GM19468 (cell line): Measurements from ENCODE around the gene NUTM2B.
"Not testable (repeated sequence)": the region's sequence is repeated elsewhere in the genome, so short reads cannot be mapped to it uniquely, and the experiment has no call there.

Experiments
- ATAC-seq: cut with Tn5 transposase; IDR thresholded peaks from one replicate; pipeline ENCODE4 v1.9.1; 2021; ENCODE audit warnings: mild to moderate bottlenecking, moderate library complexity, moderate number of reproducible peaks; ENCODE audit not compliant: unreplicated experiment; ENCODE audit errors: extremely low read depth

NUTM2B gene

GRCh38 chr10:79702927-79703326 is at the start of gene NUTM2B:
Gene NUTM2B, plus strand, starts transcription at chr10:79703227. Its CDS starts 383 bp downstream, at chr10:79703610.
- ATAC-seq = not testable (repeated sequence)

GRCh38 chr10:79663287-79663686 is 39.7 kb upstream of the NUTM2B start:
- not testable (repeated sequence) for ATAC-seq

GRCh38 chr10:79664686-79665085 is 38.3 kb upstream of the NUTM2B start:
- not testable (repeated sequence) for ATAC-seq

- ATAC-seq = not testable (repeated sequence)
Observed at GRCh38 chr10:79669248-79669788, 33.7 kb upstream of the NUTM2B start.

GRCh38 chr10:79674878-79675277 is 28.1 kb upstream of the NUTM2B start:
- not testable (repeated sequence) for ATAC-seq

GRCh38 chr10:79683026-79683883 is 19.8 kb upstream of the NUTM2B start:
- not testable (repeated sequence) for ATAC-seq

- not testable (repeated sequence) for ATAC-seq
Observed at GRCh38 chr10:79683884-79684720, 18.9 kb upstream of the NUTM2B start.

GRCh38 chr10:79685044-79685685 is 17.9 kb upstream of the NUTM2B start:
- peak; percentile 84 for ATAC-seq

- not testable (repeated sequence) for ATAC-seq
Observed at GRCh38 chr10:79686595-79686994, 16.4 kb upstream of the NUTM2B start.

- ATAC-seq = not testable (repeated sequence)
Observed at GRCh38 chr10:79687406-79688150, 15.4 kb upstream of the NUTM2B start.

GRCh38 chr10:79688798-79689197 is 14.2 kb upstream of the NUTM2B start:
- ATAC-seq = not testable (repeated sequence)

- ATAC-seq = not testable (repeated sequence)
Observed at GRCh38 chr10:79696596-79696995, 6.4 kb upstream of the NUTM2B start.

GRCh38 chr10:79697141-79697540 is 5.9 kb upstream of the NUTM2B start:
- not testable (repeated sequence) for ATAC-seq

GRCh38 chr10:79700381-79700944 is 2.6 kb upstream of the NUTM2B start:
- ATAC-seq = not testable (repeated sequence)

GRCh38 chr10:79707017-79707416 is 4.0 kb downstream of the NUTM2B start:
- ATAC-seq = not testable (repeated sequence)

GRCh38 chr10:79714976-79715375 is 11.9 kb downstream of the NUTM2B start:
- ATAC-seq = not testable (repeated sequence)

- ATAC-seq = not testable (repeated sequence)
Observed at GRCh38 chr10:79716917-79717579, 14.0 kb downstream of the NUTM2B start.

GRCh38 chr10:79720000-79720399 is 17.0 kb downstream of the NUTM2B start:
- ATAC-seq = not testable (repeated sequence)
